ENCODE data around the gene C20orf204.

Gene C20orf204

DNA sequence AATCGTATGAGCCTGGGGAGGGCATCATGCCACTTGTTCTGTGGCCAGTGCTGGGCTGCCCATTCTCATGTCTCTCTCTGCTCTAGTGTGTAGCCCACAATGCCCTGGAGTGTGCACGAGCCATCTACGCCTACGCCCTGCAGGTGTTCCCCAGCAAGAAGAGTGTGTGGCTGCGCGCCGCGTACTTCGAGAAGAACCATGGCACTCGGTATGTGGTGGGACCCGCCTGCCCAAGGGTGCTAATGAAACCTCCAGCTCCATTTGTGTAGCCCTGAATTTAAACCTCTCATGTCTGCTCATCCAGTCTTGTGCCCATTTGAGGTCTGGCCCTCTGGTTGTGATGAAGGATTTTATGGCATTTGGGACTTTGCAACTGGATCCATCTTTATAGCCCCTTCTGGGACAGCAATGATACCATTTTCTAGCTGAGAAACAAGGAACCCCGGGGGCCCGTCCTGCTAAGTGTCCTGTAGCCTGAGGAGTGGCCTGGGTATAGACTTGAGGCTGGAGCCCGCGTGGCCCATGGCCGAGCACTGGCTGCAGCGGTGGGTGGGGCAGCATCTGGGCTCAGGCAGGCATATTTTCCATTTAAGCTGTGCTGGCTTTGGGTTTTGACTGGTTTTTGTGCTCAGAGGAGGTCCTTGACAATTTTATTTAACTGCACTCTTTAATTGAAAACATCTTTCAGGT is 13.2 kb upstream of the C20orf204 start:
- H3K27ac ChIP-seq, result no peak overlapping the region
- TF ChIP-seq, protein P1, sequence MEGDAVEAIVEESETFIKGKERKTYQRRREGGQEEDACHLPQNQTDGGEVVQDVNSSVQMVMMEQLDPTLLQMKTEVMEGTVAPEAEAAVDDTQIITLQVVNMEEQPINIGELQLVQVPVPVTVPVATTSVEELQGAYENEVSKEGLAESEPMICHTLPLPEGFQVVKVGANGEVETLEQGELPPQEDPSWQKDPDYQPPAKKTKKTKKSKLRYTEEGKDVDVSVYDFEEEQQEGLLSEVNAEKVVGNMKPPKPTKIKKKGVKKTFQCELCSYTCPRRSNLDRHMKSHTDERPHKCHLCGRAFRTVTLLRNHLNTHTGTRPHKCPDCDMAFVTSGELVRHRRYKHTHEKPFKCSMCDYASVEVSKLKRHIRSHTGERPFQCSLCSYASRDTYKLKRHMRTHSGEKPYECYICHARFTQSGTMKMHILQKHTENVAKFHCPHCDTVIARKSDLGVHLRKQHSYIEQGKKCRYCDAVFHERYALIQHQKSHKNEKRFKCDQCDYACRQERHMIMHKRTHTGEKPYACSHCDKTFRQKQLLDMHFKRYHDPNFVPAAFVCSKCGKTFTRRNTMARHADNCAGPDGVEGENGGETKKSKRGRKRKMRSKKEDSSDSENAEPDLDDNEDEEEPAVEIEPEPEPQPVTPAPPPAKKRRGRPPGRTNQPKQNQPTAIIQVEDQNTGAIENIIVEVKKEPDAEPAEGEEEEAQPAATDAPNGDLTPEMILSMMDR (IDR thresholded peaks at IDR 0.05), result no peak
- H3K4me3 ChIP-seq, result no peak overlapping the region
- DNase-seq (ENCODE audit: low spot score), result no peak

DNA sequence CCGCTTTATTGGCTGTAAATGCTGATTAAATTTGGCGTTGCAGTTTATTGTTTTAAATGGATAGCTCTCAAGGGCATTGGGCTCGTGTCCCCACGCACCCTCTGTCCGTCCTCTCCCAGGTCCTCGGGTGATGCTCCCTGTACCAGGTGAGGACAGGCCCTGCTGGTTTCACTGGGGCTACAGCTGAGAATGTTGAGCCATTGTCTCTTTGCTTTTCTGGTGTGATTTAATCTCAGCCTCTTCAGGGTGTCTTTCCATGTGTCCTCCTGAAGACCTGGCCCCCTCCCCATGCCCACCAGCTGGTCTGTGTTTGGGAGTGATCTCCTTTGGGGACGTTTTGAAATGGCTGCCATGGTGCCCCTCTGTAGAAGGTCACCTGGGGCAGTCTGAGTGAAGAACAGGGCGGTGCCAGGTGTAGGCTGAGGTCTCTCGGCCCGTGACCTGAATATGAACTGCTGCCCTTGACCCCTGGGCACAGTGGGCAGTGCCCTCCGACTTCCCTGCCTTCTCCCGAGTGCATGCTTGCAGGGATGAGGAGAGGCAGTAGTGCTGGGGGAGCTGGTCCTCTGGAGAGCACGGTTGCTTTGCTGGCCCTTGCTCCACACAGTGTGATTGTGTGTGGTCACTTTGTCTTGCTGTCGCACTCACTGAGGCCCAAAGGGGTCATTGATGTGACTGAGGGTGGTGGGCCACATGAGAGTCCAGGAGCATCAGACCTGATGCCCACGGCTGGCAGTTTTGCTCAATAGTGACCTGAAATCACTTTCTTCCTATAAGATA is 12.4 kb upstream of the C20orf204 start:
- TF ChIP-seq, protein P1 (IDR thresholded peaks at IDR 0.05), result no peak
- Histone ChIP-seq H3K27ac (no peak overlapping the region), H3K4me3 (no peak overlapping the region)
- no peak for DNase-seq (ENCODE audit: low spot score)

DNA sequence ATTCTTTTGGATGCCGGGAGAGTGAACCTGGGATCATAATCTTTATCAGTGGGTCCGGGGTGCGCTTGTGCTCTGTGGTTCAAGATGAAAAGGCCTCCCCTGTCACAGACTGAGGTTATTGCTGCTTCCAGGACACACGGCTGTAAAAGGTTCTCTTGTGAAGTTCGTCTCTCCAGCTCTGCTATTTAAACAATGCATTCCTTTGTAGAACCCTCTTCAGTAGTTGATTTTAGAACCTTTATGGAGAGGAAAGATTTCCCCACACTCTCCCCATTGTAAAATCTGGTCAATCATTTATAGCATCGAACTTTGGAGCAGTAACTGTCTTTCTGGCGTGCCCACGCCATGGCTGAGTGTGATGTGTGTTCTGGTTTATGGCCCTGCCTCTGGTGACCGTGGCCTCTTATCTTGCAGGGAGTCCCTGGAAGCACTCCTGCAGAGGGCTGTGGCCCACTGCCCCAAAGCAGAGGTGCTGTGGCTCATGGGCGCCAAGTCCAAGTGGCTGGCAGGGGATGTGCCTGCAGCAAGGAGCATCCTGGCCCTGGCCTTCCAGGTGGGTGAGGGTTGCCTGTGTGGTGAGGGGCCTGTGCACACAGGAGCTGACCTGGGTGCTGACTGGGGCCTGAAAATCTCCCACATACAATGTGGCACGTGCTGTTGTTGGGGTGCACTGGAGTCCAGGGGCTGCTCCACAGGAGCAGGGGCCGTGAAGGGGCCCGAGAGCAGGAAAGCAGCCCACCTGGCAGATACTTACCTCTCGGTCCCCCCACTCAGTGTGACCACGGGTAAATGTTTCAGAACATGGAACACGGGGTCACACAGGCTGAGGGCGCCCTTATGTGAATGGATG is 11.6 kb upstream of the C20orf204 start:
- TF ChIP-seq, protein P1 (IDR thresholded peaks at IDR 0.05), result no peak
- Histone ChIP-seq H3K4me3 (no peak overlapping the region), H3K27ac (no peak overlapping the region)
- no peak for DNase-seq (ENCODE audit: low spot score)

DNA sequence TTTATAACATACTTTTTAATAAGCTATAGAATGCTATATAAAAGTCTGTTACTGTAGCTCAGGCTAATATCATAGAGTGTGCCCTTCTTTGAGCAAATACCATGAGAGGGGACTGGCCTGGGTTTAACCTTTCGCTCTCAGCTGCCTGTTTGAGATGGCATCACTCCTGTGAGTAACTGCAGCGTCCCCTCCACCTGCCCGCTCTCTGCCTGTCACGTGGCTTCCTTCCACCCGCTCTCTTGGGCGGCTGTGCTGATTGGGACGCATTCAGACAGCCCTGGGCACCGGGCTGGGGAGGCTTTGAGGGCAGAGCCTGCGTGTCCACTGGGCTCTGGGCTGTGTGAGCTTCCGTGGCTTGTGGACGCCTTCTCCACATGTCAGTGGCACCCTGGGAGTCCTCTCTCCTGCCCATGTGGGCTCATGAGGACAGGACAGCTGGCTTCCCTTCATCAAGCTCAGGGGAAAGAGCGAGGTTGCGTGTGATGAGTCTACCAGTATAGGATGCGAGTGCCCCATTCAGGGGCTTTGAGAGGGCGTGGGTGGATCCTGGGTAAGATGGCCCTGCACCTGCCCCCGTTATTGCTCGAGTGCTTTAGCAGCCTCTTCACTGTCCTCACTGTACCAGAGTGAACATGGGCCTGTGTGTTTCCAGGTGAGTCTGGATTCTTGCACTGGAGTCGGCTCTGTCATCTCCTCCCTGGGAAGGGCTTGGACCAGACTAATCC is 10.7 kb upstream of the C20orf204 start:
- no peak overlapping the region for H3K27ac ChIP-seq
- TF ChIP-seq, protein P1 (IDR thresholded peaks at IDR 0.05), result no peak
- no peak overlapping the region for H3K4me3 ChIP-seq
- no peak for DNase-seq (ENCODE audit: low spot score)

DNA sequence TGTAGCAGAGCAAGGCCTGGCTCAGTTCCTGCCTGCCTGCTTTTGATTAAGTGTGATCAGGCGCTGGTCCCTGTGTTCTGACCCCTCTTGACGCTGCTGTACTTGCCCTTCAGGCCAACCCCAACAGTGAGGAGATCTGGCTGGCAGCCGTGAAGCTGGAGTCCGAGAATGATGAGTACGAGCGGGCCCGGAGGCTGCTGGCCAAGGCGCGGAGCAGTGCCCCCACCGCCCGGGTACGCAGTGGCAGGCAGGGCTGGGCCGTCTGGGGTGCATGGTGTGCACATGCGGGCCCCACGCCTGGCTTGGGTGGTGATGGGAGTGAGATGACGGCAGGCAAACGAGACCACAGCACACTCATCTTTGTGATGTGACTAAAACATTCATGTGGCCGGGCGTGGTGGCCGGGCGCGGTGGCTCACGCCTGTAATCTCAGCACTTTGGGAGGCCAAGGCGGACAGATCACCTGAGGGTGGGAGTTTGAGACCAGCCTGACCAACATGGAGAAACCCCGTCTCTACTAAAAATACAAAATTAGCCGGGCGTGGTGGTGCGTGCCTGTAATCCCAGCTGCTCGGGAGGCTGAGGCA is 10.1 kb upstream of the C20orf204 start:
- TF ChIP-seq, protein P1 (IDR thresholded peaks at IDR 0.05), result no peak
- H3K4me3 ChIP-seq, result no peak overlapping the region
- DNase-seq (ENCODE audit: low spot score), result no peak

DNA sequence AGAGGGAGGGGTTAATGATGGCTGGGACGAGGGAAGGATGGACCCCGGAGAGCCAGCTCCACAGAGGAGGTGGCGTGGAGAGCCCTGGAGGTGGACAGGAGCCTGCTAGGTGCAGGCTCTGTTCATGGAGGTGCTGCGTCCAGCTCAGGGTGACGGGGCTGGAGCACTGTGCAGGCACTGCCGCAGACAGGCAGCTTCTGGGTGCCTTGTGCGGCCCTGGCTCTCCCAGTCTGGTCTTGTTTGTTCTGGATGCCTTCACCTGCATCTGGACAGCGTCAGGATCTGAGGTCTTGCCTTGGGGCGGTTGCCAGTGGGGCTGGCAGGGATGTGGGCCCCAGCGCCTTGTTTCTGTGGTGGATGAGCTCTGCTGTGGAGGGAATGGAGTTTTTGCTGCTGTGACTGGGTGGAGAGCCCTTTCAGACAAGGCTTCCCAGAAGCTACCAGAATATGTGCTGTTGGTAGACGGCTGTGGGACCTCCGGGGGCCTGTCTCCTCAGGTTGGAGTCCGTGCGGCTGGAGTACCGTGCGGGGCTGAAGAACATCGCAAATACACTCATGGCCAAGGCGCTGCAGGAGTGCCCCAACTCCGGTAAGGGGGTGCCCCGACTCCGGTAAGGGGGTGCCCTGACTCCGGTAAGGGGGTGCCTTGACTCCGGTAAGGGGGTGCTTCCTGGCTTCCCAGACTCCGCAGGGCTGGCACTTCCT is 7.8 kb upstream of the C20orf204 start:
- DNase-seq (ENCODE audit: low spot score), result no peak
- Histone ChIP-seq H3K4me3 (no peak overlapping the region), H3K27ac (no peak overlapping the region)
- TF ChIP-seq, protein P1 (IDR thresholded peaks at IDR 0.05), result no peak

More for the DNA sequence above, 10.1 kb upstream of the C20orf204 start:
- H3K27ac ChIP-seq, result no peak overlapping the region

Measured in coronary artery (tissue), 2 donors.